Hepatocyte (in vitro differentiated cells): ENCODE measurements around the gene C16orf86. TPM values are rescaled to one million over a fixed set of nuclear protein-coding genes. Genes with fewer than 3 reads are reported as not detected.

Experiments used
- DNase-seq: peaks from one replicate; pipeline ENCODE4 v3.0.0-alpha.2; 2016; ENCODE audit warnings: low spot score
- H2AFZ ChIP-seq: fragments of 200-600 bp; sonication (generic); 2 replicates; pipeline ENCODE4 v1.6.0; 2016; ENCODE audit warnings: antibody characterized with exemption, mild to moderate bottlenecking
- H3K27ac ChIP-seq: fragments of 200-600 bp; sonication (generic); 2 replicates; pipeline ENCODE4 v1.5.1; 2016; ENCODE audit warnings: mild to moderate bottlenecking
- H3K27me3 ChIP-seq: fragments of 200-600 bp; sonication (generic); 2 replicates; pipeline ENCODE4 v1.6.1; 2016
- H3K36me3 ChIP-seq: fragments of 200-600 bp; sonication (generic); replicated peaks from 2 replicates; pipeline ENCODE4 v1.5.1; 2016; ENCODE audit warnings: low read depth; ENCODE audit not compliant: insufficient read depth
- H3K4me1 ChIP-seq: fragments of 200-600 bp; sonication (generic); 2 replicates; pipeline ENCODE4 v1.5.1; 2016; ENCODE audit warnings: mild to moderate bottlenecking, moderate library complexity; ENCODE audit not compliant: insufficient read depth
- H3K4me2 ChIP-seq: fragments of 200-600 bp; sonication (generic); 2 replicates; pipeline ENCODE4 v1.6.0; 2016
- H3K4me3 ChIP-seq: fragments of 200-600 bp; sonication (generic); 2 replicates; pipeline ENCODE4 v1.5.1; 2016; ENCODE audit warnings: mild to moderate bottlenecking
- H3K79me2 ChIP-seq: fragments of 200-600 bp; sonication (generic); 2 replicates; pipeline ENCODE4 v1.6.0; 2017; ENCODE audit warnings: mild to moderate bottlenecking
- H3K9me2 ChIP-seq: fragments of 200-600 bp; sonication (generic); replicated peaks from 2 replicates; pipeline ENCODE4 v1.6.0; 2017; ENCODE audit warnings: mild to moderate bottlenecking; ENCODE audit not compliant: insufficient read depth
- H3K9me3 ChIP-seq: fragments of 200-600 bp; sonication (generic); 2 replicates; pipeline ENCODE4 v1.5.1; 2016; ENCODE audit warnings: low read depth, mild to moderate bottlenecking
- H4K20me1 ChIP-seq: fragments of 200-600 bp; sonication (generic); 2 replicates; pipeline ENCODE4 v1.6.0; 2016; ENCODE audit warnings: mild to moderate bottlenecking; ENCODE audit not compliant: insufficient read depth, poor library complexity, severe bottlenecking
- EZH2 ChIP-seq: fragments of 200-600 bp; sonication (generic); IDR thresholded peaks from 2 replicates; pipeline ENCODE4 v1.6.1; 2016; ENCODE audit warnings: antibody characterized with exemption, mild to moderate bottlenecking, borderline replicate concordance
- EZH2phosphoT487 ChIP-seq: fragments of 200-600 bp; sonication (generic); IDR thresholded peaks from one replicate; pipeline ENCODE4 v1.6.1; 2018; ENCODE audit warnings: antibody characterized with exemption, mild to moderate bottlenecking, low read depth, moderate library complexity; ENCODE audit not compliant: unreplicated experiment, severe bottlenecking
- WGBS: methylation state at CpG from one replicate; pipeline ENCODE4 v1.1.6; 2016; ENCODE audit warnings: low lambda C conversion rate; ENCODE audit errors: missing lambda C conversion rate; 5-methylcytosine and 5-hydroxymethylcytosine counted together
- polyA plus RNA-seq: library from polyadenylated mRNA; unstranded; fragments of >200 nt; fragmentation: Nextera tagmentation; extraction: Ambion mirVana; gene quantifications from 2 replicates; pipeline ENCODE4 v1.2.1, GENCODE V29; 2016
- total RNA-seq: library from RNA; depleted of rRNA; stranded (reverse); fragments of >200 nt; gene quantifications from 2 replicates; pipeline ENCODE4 v1.2.3, GENCODE V29; 2014
- TF ChIP-seq, protein P1 (sequence below): fragments of 200-600 bp; sonication (generic); IDR thresholded peaks from 2 replicates; pipeline ENCODE4 v1.5.1; 2016; ENCODE audit warnings: antibody characterized with exemption, mild to moderate bottlenecking; ENCODE audit not compliant: poor library complexity

Gene C16orf86
- total and polyA plus RNA-seq, 2 experiments from 2014 or later, result 2.3 to 4.1 TPM

GRCh38 chr16:67636713-67637112, 29.9 kb upstream of the C16orf86 start:
- Histone ChIP-seq H3K4me3 (no peak overlapping the region), H3K27ac (no peak overlapping the region), H3K79me2 (no peaks in the 10 kb centered on the region), H3K4me2 (no peak overlapping the region), H3K9me3 (no peaks in the 10 kb centered on the region), H2AFZ (no peak overlapping the region), H3K9me2 (no peaks in the 10 kb centered on the region), H3K27me3 (no peaks in the 10 kb centered on the region), H3K36me3 (peaks cover 2% of the 10 kb centered on the region), H3K4me1 (no peaks in the 10 kb centered on the region), H4K20me1 (no peaks in the 10 kb centered on the region)
- 95% methylated on average over 8 of the region's 8 CpGs for WGBS
- TF ChIP-seq, protein P1, sequence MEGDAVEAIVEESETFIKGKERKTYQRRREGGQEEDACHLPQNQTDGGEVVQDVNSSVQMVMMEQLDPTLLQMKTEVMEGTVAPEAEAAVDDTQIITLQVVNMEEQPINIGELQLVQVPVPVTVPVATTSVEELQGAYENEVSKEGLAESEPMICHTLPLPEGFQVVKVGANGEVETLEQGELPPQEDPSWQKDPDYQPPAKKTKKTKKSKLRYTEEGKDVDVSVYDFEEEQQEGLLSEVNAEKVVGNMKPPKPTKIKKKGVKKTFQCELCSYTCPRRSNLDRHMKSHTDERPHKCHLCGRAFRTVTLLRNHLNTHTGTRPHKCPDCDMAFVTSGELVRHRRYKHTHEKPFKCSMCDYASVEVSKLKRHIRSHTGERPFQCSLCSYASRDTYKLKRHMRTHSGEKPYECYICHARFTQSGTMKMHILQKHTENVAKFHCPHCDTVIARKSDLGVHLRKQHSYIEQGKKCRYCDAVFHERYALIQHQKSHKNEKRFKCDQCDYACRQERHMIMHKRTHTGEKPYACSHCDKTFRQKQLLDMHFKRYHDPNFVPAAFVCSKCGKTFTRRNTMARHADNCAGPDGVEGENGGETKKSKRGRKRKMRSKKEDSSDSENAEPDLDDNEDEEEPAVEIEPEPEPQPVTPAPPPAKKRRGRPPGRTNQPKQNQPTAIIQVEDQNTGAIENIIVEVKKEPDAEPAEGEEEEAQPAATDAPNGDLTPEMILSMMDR, result no peak
- no peak for TF ChIP-seq EZH2phosphoT487
- TF ChIP-seq EZH2, result no peak
- no peak for DNase-seq

- peaks cover 2% of the 10 kb centered on the region for H3K36me3 ChIP-seq
- no peak overlapping the region for H2AFZ ChIP-seq
- no peak for DNase-seq
- no peak overlapping the region for H3K27ac ChIP-seq
- peaks cover 5% of the 10 kb centered on the region for H3K4me1 ChIP-seq
- no peak overlapping the region for H3K4me2 ChIP-seq
- 96% methylated on average over 12 of the region's 12 CpGs for WGBS
- no peak overlapping the region for H3K4me3 ChIP-seq
- no peaks in the 10 kb centered on the region for H3K9me2 ChIP-seq
- H3K9me3 ChIP-seq, result no peaks in the 10 kb centered on the region
- H4K20me1 ChIP-seq, result no peaks in the 10 kb centered on the region
- H3K79me2 ChIP-seq, result no peaks in the 10 kb centered on the region
- no peaks in the 10 kb centered on the region for H3K27me3 ChIP-seq
- TF ChIP-seq, protein P1, result no peak
- TF ChIP-seq EZH2 (no peak), EZH2phosphoT487 (no peak)
These were observed 29.0 kb upstream of the C16orf86 start for GRCh38 chr16:67637625-67638024.

- Histone ChIP-seq H3K4me3 (no peak overlapping the region), H2AFZ (no peak overlapping the region), H3K27ac (no peak overlapping the region), H3K36me3 (peaks cover 2% of the 10 kb centered on the region), H3K27me3 (peaks cover 9% of the 10 kb centered on the region), H3K4me1 (peaks cover 6% of the 10 kb centered on the region), H3K9me3 (no peaks in the 10 kb centered on the region), H3K9me2 (no peaks in the 10 kb centered on the region), H3K79me2 (no peaks in the 10 kb centered on the region), H4K20me1 (no peaks in the 10 kb centered on the region), H3K4me2 (no peak overlapping the region)
- DNase-seq, result no peak
- no peak for TF ChIP-seq EZH2phosphoT487
- TF ChIP-seq, protein P1, result no peak
- TF ChIP-seq EZH2, result no peak
- WGBS, result 85% methylated on average over 10 of the region's 10 CpGs
These were observed 24.6 kb upstream of the C16orf86 start for GRCh38 chr16:67641779-67642708.
